GOT3 (cell line): ENCODE results near the gene UTP14C.
"Not testable (repeated sequence)": the region's sequence is repeated elsewhere in the genome, so short reads cannot be mapped to it uniquely, and the experiment has no call there.

ENCODE experiments used
- DNase-seq: peaks from one replicate; lab custom pipeline; 2025; ENCODE audit warnings: mixed read lengths; lab: John Stamatoyannopoulos, UW

The UTP14C gene, protein sequence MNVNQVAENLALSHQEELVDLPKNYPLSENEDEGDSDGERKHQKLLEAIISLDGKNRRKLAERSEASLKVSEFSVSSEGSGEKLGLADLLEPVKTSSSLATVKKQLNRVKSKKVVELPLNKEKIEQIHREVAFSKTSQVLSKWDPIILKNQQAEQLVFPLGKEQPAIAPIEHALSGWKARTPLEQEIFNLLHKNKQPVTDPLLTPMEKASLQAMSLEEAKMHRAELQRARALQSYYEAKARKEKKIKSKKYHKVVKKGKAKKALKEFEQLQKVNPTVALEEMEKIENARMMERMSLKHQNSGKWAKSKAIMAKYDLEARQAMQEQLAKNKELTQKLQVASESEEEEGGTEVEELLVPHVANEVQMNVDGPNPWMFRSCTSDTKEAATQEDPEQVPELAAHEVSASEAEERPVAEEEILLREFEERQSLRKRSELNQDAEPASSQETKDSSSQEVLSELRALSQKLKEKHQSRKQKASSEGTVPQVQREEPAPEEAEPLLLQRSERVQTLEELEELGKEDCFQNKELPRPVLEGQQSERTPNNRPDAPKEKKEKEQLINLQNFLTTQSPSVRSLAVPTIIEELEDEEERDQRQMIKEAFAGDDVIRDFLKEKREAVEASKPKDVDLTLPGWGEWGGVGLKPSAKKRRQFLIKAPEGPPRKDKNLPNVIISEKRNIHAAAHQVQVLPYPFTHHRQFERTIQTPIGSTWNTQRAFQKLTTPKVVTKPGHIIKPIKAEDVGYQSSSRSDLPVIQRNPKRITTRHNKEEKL

DNA sequence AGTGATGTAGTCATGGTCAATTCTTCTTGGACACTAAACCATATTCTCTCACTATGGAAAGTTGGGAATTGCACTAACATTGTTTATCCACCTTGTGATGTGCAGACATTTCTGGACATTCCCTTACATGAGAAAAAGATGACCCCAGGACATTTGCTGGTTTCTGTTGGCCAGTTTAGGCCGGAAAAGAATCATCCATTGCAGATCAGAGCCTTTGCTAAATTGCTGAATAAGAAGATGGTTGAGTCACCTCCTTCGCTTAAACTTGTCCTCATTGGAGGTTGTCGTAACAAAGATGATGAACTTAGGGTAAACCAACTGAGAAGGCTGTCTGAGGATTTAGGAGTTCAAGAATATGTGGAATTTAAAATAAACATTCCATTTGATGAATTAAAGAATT is at the start of gene UTP14C:
Gene UTP14C (plus strand): TSS at position 211 of the 400 bp plus-strand sequence. CDS start 4,114 bp downstream, outside the sequence.
- no peak for DNase-seq

DNA sequence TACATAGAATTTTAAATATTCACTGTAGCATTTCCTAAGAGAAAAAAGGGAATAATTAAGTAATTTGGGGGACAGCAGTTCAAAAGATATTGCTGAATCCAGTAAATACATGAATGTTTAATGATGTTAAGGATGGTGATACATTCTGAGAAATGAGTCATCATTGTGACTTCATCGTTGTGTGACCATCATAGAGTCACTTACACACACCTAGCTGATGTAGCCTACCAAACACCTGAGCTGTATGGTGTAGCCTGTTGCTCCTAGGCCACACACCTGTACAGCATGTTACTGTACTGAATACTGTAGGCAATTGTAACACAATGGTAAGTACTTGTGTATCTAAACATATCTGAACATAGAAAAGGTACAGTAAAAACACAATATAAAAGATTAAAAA is 48.1 kb upstream of the UTP14C start:
- no peak for DNase-seq

DNA sequence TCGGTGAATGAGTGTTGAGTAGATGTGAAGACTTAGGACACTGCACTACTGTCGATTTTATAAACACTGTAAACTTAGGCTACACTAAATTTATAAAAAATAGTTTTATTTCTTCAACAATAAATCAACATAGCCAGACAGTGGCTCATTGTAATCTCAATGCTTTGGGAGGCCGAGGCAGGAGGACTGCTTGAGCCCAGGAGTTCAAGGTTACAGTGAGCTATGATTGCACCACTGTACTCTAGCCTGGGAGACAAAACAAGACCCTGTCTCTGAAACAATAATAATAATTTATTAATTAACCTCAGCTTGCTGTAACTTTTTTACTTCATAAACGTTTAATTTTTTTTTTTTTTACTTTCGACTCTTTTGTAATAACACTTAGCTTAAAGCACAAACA is 47.6 kb upstream of the UTP14C start:
- DNase-seq, result no peak

DNA sequence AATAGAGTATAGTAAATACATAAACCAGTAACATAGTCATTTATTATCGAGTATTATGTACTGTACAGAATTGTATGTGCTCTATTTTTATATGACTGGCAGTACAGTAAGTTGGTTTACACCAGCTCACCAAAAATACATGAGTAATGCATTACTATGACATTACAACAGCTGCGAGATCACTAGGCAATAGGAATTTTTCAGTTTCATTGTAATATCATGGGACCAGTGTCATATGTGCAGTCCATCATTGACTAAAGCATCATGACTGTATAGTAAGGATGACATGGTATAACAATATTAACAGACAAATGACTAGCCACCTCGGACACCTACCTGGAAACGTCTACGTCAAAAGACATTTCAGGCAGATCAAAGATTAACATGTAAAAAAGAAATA is 46.9 kb upstream of the UTP14C start:
- no peak for DNase-seq

DNA sequence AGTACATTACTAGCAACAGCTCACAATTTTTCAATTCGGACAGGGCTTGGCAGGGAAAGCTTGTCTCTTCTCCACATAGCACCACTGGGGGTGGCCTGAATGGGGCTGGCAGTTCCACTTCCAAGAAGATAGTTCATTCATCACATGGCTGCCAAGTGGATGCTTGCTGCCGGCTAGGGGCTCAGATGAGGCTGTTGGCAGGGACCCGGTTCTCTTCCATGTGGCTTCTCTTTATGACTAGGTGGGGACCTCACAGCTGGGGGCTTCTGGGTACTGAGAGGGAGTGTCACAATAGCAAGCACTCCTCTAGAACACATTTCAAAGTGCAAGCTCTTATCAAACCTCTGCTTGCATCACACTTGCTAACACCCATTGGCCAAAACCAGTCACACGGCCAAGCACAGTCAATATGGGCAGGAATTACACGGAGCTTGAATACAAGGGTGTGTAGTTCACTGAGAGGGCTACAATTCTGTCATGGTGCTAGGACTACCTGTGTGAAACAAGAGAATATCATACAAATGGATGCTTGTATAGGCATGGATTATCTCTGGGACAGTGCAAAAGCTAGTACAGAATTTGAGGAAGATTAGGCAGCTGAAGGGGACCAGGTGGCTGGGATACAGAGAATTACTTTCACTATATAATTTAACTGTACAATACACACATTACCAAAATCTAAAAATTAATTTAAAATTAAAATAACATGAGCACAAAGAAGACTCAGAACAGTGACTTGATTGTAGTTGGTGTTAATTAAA is 45.5 kb upstream of the UTP14C start:
- no peak for DNase-seq

DNA sequence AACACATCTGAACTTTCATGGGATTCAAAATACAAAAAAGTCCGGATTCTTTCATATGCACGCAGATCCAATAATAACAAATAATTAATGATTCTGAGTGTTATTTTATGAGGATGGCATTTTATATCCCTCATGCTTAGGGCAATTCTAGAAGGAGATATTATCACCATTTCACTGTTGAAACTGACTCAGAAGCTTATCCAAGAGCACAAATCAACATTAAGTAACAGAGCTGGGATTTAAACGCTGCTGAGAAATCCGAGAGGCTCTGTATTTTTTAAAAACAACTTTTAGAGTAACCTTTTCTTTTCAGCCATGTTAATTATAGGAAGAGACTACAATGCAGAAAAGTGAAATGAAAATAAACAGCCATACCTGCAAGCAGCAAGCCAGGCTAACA is 43.6 kb upstream of the UTP14C start:
- no peak for DNase-seq

DNA sequence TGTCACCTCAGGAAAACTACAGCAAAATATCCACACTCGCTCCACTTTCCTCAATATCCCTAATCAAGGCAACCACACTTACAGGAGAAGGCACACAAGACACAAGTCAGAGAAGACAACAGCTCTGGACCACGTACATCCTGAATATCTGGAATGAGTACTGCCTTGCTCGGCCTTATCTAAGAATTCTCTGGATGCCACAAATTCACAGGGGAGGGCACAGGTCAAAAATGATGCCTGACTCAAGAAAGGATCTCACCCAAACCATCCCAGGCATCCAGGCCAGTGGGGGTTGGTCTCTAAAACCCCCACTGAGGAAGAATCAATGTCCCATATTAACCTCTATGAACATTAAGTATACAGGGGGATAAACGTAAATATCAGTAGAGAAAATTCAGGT is 43.1 kb upstream of the UTP14C start:
- no peak for DNase-seq

DNA sequence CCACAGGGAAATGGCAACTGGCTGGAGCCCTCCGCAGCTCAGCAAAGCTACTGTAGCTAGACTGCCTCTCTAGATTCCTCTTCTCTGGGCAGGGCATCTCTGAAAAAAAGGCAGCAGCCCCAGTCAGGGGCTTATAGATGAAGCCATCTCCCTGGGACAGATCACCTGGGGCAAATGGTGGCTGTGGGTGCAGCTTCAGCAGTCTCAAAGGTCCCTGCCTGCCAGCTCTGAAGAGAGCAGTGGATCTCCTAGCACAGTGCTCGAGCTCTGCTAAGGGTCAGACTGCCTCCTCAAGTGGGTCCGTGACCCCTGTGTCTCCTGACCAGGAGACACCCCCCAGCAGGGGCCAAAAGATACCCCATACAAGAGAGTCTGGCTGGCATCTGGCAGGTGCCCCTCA is 41.2 kb upstream of the UTP14C start:
- not testable (repeated sequence) for DNase-seq

DNA sequence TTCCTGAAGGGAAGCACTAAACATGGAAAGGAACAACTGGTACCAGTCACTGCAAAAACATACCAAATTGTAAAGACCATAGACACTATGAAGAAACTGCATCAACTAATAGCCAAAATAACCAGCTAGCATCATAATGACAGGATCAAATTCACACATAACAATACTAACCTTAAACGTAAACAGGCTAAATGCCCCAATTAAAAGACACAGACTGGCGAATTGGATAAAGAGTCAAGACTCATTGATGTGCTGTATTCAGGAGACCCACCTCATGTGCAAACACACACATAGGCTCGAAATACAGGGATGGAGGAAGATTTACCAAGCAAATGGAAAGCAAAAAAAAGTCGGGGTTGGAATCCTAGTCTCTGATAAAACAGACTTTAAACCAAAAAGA is 39.6 kb upstream of the UTP14C start:
- not testable (repeated sequence) for DNase-seq

DNA sequence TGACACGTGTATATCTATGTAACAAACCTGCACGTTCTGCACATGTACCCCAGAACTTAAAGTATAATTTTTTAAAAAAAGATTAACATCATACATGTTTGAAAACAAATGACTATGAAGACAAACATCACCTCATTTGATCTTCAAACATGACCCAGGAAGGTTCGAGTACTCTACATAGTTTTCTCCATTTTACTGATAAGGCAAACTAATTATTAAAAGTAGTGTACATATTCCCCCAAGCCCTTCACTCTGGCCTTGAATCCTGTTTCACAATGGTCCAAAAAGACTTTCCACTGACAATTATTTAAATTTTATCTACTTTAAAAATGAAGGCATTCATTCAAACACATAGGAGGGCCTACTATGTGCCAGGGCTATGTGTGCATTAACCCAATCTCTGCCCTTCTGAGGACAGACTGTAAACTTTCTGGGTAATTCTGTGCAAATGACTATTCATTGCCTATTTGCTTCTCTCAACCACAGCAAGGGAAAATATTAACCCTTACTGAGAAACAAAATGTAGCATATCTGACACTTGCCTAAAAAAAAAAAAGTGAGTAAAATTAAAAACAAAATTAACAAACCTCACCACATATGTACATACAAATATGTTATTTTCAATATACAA is 35.4 kb upstream of the UTP14C start:
- DNase-seq, result no peak

DNA sequence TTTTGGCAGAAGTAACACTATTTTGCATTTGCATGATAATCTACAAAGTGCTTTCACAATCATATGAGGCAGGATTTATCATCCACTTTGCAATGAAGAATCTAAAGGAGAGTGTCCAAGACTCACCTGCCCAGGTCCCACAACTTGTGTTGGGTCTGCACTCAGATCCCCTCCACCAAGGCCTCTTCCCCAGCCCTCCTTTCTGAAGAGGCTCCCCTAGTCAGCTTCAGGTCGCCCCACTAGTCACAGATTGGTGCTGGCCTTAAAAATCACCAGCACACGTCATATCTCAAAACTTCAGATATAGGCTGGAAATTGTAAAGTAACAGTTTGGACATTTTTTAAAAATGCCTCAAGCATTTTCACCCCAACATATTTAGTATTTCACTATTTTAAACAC is 30.8 kb upstream of the UTP14C start:
- no peak for DNase-seq

DNA sequence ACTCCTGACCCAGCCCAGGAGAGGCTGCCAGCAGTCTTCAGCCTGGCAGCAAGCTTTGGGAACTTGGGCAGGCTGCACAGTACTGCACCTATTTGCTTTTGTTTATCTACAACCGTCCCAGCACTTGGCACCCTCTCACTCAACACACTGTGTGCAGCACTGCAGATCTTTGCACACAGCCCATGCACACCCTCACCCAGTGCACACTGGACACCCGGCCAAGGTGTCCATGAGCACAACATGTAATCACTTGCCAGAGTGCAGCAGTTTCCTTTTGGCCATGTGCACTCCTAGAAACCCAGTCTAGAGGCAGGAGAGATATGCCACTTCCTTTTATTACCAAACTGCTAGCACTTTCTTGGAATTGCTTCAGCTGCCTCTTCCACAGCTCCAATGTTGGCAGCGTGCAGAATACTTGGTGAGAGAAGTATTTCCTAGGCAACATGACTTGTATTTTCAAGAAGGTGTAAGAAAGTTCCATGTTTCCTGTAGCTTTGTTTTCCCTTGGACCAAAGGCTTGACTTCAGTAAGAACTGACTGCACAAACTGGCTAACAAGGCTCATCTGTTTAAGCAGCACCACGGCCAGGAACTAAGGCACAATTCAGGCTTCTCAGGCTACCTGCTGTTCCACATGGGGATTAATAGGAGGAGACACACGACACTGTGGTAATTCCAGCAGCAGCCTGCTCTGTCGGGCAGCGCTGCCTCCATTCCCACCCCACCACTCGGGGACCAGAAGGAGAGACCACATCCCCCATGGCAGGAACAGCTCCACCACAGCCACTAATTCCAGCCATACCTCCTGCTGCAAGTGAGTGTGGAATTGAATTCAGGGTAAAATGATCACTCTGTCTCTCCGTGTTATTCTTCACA is 28.6 kb upstream of the UTP14C start:
- DNase-seq, result no peak

DNA sequence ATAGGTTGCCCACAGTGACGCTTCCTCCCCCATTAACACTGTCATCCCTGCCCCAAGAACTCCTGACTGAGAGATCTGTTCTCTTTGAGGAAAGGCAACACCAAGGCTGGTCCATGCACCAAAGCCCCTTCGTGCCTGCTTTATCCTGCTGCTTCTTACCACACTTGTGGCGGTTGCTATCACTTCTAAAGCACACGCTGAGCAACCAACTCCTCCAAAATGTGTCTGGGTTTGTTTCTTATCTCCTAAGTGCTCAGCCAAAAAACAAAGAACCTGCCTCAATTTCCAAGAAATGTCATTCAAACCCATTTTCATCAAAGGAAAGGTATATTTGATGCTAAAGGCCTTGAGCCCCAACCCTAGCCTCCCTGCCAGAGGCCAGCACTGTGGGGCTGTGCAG is 27.9 kb upstream of the UTP14C start:
- DNase-seq, result no peak

DNA sequence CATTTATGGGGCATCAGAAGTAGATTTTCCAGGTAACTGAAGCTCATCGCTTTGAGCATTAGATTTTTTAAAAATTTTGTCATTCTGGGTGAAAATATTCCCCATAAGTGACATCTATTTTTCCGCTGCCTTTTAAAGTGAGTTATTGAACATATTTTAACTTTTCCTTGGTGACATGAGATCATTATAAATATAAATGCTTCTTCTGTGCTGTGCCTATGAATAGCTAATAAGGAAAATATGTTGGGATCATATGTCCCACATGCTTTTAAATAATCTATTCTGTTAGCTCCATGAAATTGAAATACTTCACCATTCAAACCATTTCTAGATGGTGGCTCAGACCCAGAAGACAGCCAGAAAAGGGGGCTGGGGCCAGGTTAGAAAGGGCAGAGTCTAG is 27.3 kb upstream of the UTP14C start:
- DNase-seq, result no peak

DNA sequence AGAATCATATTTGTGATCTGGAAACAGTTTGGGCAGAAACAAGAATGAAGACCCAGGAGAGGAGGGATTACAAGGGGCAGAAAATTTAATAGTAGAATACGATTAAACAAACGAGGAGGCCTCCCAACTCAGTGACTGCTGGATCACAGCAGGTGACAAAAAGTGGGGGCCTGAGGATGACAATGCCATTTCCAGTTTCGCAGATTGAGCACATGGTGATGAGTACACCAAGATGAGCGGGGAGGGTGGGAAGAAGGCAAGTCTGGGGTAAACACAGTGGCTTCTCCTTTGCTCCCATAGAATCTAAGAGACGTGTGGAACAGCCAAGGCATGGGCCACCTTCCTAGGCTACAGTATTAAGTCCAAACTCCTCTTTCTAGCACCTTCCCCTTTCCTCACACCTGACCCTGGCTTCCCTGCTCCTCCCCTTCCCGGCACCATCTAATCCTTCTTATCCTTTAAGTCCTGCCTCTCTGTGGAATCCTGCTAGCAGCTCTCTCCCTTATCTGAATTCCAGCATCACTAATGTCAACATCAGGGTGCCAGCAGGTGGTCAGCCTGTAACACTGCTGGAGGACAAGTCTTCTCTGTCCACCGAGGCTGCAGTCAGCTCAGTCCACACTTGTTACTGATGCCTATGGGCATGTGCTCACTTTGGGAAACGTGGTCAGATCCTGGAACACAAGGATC is 26.7 kb upstream of the UTP14C start:
- DNase-seq, result no peak

DNA sequence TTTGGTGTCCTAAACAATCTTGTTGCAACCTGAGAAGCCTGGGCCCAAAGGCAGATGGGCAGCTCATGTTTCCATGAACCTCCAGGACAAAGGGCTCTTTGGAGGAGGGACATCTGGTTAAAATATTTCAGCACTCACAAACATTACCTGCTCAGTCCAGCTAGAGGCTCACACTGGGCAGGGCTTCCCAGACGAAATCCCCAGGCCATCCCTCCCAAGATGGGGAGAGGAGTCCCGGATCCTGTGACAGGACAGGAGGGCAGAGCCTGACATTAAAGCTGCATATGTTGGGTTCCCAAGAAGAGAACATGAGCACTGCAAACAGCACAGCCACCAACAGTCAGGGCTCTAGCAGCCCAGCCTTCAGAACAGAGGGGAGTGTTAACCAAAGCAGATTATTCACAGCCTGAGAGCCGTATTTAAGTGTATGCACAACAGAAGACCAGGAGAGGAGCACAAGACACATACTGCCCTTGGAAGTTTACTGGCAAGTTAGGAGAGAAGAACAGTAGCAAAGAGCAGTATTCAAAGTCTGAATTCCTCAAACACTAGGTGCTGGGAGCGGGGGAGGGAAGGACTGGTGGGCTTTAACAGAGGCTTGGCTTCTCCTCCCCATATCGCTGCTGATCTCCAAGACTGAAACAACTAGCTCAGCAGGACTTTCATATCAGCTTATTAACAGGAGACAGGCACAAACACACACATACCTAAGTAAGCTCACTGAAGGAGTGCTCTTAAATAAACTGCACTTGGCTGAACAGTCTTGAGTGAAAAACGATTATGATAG is 25.6 kb upstream of the UTP14C start:
- no peak for DNase-seq

DNA sequence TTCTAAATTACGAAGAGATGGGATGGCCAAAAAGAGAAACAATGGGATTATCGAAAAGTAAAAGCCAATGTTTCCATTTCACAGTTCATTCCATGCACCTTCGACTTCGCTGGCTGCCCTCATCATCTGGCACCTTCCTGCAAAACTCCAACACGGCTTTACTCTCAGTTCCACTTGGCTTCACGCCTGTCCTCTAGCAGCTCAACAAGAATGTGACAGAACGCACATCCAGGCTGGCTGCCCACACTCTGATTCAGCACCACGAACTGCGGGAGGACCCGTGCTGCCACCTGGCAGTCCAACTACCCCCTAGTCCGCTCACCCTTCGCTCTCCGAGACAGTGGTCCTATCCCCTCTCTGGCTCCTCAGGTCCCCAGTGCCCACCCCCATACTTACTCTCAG is 25.0 kb upstream of the UTP14C start:
- DNase-seq, result no peak

DNA sequence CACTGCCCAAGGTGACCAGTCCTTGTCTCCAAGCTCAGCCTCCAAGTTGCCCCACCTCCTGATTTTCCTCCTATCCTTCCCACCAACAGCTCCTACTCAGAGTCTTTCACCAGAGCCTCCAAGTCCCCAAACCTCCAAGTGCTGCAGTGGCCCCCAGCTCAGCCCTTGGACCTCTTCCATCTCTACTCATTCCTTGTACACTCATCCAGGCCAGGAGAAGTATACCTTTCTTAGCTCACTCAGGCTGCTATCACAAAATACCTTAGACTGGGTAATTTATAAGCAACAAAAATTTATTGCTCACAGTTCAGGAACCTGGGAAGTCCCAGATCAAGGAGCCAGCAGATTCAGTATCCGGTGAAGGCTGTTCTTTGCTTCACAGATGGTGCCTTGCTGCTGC is 24.6 kb upstream of the UTP14C start:
- DNase-seq, result no peak

DNA sequence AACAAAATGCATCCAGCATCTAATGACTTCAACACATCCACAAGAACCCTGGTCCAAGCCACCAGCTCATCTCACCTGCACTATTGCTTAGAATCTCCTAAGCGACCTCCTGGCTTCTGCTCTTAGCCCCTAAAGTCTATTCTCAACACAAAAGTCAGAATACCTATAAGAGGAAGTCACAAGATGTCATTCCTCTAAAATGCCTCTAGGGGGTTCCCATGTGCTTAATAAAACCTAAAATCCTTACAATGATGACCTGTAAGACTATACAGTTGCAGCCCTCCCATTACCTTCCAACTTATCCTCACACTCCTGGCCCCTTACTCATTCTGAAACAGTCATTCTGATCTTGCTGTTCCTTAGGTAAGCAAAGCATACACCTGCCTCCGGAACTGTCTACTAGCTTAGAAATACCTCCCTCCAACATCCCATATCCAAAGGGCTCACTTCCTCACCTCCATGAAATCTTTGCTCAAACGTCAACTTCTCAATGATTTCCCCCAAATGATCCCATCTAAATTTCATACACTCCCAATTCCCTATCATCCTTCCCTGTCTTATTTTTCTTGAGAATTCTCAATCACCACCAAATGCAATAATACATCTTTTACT is 23.3 kb upstream of the UTP14C start:
- DNase-seq, result no peak
